OCI-LY3 (cell line): Measurements from ENCODE around the gene LDLRAD4.

Experiments used
- EZH2phosphoT487 ChIP-seq: fragments of 200-600 bp; shearing (Covaris generic); IDR thresholded peaks from 2 replicates; pipeline ENCODE4 v1.6.1; 2018; ENCODE audit warnings: antibody characterized with exemption, mixed run types, low read depth
- TF ChIP-seq, protein P1 (sequence below): fragments of 200-600, 300-600 bp; sonication (generic); IDR thresholded peaks from 2 replicates; pipeline ENCODE4 v1.5.1; 2014; ENCODE audit warnings: antibody characterized with exemption, low read length, low read depth

DNA sequence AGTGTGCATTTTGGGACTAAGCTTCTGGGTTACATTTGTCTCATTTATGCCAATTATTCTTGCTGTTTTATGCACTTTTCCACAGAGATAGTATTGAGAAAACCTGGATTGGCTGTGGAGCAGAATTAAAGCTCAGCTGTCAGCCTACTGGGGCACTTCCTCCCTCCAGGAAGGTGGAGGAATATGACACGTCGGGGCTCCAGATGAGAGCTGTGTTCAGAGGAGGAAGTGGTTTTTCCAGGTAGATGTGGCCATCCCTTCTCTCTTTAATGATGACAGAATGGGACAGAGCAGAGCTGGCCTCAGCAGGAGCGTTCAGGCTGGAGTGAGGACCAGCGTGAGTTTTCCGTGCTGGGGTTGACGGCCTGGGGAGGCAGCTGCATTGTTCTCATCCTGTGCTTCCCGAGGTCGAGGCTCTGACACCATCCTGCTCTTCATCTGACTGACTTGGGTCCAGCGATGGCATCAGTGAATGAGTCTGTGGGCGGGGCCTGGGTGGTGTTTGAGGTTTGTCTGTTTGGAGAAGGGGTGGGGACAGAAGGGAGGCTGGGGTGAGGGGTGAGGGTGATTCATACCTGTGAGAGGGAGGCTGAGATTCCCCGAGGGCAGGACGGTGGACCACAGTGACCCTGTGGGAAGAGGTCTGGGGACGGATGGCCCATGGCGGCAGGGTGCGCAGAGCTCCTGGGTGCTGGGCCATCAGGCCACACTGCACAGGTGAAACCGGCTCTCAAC is 207.0 kb downstream of the LDLRAD4 start:
- no peak for TF ChIP-seq EZH2phosphoT487
- TF ChIP-seq, protein P1, sequence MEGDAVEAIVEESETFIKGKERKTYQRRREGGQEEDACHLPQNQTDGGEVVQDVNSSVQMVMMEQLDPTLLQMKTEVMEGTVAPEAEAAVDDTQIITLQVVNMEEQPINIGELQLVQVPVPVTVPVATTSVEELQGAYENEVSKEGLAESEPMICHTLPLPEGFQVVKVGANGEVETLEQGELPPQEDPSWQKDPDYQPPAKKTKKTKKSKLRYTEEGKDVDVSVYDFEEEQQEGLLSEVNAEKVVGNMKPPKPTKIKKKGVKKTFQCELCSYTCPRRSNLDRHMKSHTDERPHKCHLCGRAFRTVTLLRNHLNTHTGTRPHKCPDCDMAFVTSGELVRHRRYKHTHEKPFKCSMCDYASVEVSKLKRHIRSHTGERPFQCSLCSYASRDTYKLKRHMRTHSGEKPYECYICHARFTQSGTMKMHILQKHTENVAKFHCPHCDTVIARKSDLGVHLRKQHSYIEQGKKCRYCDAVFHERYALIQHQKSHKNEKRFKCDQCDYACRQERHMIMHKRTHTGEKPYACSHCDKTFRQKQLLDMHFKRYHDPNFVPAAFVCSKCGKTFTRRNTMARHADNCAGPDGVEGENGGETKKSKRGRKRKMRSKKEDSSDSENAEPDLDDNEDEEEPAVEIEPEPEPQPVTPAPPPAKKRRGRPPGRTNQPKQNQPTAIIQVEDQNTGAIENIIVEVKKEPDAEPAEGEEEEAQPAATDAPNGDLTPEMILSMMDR = no peak
